ENCODE data around the gene PITX2. TPM values are rescaled to one million over a fixed set of nuclear protein-coding genes. Genes with fewer than 3 reads are reported as not detected.

The PITX2 gene
- 0.30 and 0.67 TPM in 2 replicates for total RNA-seq

DNA sequence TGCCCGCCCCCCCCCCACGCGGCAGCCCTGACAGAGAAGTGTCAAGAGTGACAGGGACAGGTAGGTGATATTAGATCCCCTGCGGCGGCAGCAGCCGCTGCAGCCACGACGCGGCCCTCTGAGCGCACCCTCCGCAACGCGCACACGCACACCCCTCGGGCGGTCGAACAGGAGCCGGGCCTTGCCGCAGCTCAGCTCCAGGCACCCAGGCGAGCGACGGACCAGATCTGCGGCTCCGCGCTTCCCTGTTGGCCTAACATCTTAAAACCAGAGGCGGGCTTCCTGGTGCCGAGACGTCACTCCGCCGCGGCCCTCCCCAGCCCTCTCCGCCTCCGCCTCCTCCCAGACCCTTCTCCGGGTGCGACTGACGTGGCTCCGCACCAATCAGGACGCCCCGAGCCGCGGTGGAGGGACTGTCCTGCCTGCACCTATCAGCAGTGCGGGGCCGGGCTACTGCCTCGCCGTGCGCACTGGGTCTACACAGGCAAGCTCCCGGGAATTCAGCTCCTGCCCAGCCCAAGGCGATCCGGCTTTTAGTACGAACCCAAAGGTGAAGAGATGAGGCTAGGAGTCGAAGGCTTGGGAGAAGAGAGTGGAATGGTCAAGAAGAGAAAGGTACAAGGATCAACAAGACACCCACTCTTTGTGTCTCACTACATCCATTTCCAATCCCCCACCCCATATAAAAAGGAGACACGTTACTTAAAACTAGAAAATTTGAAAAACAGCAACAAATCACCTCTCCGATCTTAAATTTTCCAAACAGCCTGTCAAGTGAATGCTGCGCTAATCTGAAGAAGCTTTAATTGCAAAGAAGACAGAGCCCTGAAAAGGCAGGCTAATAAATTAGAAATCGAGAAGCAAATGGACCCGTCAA is at the start of gene PITX2:
Gene PITX2, minus strand, starts transcription at position 237 of the 877 bp plus-strand sequence. CDS start 617 bp downstream, outside the sequence.

Other genes starting within 250 kb of the PITX2 start
- gene ENPEP, start 146.9 kb downstream of the PITX2 start, total RNA-seq, result under 0.01 and 0.15 TPM in 2 replicates

Data from bronchus fibroblast of lung (primary cell).